OCI-M1 (cell line): Measurements from ENCODE around the gene LGR6.
"Not testable (repeated sequence)": the region's sequence is repeated elsewhere in the genome, so short reads cannot be mapped to it uniquely, and the experiment has no call there.

Experiments used
- DNase-seq: peaks from one replicate; lab custom pipeline; 2025; lab: John Stamatoyannopoulos, UW

LGR6 gene

DNA sequence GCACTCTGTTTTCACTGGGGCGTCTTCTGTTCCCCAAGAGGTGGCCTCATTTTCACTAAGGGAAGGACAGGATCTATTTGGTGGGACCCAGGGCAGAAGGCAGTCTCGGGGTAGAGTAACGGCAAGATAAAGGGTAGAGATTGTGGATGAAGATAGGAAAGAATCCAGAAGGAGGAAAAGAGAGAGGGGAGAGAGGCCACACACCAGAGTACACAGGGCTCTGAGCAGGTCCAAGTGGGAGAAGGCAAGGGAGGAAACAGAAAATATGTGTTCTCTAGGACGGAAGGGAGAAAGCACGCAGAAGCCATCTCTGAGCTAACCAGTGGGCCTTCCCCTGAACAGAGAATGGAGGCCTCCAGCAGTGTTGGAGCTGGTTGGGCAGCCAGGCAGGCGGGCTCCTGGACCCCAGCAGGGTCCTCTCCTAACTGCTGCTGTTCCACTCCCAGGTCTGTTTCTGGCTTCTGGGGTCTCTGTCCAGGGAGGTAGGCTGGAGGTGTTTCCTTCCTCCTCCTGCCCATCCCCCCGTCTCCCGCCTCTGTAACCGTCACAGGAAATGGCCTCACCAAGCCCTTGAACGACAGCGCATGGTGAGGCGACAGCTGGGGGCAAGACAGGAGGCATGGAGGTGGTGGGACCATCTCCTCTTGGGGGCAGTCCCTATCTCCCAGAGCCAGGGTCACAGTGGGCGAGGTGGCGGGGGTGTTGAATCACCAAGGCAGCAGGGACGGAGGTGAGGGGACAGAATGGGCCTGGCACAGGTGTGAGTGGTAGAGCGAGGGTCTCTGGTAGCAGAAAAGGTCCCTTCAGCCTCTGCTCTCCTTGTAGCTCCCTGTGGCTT is 33.8 kb upstream of the LGR6 start:
- peak; percentile 89 for DNase-seq

DNA sequence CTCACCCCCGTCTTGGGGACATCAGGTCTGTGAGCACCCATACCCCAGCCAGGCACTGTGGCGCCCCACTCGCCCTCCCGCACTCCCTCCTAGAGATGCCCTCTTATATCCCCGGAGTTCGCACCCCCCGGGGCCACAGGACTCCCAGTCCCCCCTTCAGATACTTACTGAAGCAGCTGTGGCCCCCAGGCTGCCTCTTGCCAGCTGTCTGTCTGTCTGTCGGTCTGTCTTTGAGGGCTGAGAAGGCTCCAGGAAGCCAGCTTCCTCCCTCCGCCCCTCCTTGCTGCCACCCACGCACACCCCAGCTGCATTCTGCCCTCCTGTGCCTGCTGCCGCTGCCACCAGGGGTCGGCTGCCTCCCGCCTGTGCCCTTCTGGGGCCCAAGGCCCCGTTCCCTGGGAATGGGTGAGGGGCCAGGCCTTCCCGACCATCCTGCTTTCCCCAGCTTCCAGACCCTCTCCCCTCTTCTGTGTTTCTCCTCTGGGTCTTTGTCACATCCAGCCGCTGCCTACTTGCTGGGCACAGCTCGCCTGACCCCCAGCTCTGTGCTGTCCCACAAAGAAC is 33.1 kb upstream of the LGR6 start, which contains the start of gene PTPN7:
PTPN7 (minus strand) TSS at position 226 of the 564 bp plus-strand sequence. CDS start 1,200 bp downstream, outside the sequence.
- DNase-seq, result peak; percentile 82

DNA sequence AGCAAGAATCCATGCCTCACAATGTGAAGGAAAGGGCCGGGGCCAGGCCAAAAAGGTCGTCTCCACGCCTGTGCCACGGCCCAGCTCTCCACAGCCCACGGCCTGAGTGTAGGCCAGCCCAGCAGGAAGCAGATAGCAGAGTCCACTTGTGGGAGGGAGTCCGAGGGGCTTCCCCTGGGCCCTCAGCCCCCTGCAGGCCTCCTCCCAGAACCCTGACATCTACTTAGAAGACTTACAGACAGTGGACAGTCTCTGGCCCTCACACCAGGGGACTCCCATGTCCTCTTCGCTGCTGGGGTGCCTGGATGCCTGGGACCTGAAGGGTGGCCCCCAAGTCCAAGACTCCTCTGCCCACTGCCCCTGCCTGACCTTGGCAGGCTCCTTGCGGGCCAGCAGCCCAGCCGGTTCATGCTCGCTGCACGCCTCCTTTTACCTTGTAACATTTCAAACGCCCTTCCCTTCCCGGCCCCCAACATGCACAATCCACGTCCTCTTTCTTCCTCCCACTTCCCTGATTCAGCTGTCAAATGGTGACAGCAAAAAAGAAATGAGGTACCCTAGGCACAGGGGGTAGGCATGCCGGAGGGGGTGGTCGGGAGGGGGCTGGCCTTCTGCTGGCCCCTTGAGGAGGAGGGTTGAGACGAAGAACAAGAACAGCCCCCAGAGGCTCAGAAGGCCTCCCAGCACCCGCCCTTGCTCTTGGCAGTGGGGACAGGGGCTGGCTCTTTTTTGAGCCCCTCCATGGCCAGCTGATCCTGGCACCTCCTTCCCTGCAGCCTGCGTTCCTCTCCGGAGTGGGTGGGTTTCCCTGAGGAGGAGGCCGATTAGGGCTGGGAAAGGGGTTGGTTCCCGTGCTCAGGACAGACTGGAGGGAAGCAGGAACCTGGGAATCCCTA is 32.2 kb upstream of the LGR6 start:
- peak; percentile 71 for DNase-seq

DNA sequence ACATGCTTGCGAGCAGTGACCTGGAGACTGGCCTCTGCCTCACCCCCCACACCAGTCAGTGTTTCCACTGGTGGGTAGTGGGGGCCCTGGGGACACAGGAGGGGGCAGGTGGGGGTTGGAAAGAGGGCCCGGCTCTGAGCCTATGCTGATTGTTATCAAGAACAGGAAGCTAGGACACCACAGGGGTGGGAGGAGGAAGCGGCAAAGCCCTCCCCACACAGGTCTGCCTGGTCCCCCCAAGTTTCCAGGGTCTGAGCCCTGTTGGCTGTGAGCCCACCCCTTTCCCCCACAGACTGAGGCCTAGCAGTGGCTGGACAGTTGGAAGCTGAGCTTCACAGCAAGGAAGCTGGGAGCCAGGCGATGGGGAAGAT is 31.6 kb upstream of the LGR6 start:
- peak; percentile 68 for DNase-seq

DNA sequence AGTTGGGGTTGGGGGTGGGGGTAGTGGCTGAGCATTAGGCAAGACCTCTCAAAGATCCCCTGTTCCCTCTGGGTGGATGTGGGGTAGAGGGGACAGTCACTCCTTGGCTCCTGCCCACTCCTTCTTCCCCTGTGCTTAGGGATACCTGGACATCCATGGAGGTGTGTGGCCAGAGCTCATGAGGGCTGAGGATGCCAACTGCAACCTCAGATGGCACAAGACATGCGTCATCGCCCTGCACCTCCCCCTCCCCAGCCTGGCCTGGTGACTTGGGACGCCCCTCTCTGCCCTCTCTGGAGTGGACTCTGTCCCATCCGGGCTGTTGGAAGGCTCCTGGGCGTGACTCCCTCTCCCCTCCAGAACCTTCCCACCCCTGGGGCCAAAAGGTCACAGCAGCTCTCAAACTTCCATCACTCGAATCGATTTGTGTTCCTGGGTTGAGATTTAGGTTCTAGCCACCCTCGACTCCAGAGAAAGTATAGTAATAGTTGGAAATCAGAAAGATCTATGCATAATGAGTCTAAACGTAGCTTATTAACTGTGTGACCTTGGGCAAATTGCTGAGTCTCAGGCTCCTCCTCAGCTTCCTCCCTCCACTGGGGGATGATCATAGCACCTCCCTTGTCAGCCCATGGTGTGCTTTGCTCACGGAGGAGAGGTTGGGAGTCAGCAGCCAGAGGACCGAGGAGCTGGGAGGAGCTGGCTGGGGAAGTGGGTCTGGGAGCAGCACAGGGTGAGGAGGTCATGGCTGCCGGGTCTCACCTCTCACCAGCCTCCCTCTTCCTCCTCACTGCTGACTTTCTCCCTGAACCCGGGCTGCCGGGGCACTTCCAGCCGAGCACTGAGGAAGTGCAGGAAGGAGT is 30.9 kb upstream of the LGR6 start:
- peak; percentile 66 for DNase-seq

DNA sequence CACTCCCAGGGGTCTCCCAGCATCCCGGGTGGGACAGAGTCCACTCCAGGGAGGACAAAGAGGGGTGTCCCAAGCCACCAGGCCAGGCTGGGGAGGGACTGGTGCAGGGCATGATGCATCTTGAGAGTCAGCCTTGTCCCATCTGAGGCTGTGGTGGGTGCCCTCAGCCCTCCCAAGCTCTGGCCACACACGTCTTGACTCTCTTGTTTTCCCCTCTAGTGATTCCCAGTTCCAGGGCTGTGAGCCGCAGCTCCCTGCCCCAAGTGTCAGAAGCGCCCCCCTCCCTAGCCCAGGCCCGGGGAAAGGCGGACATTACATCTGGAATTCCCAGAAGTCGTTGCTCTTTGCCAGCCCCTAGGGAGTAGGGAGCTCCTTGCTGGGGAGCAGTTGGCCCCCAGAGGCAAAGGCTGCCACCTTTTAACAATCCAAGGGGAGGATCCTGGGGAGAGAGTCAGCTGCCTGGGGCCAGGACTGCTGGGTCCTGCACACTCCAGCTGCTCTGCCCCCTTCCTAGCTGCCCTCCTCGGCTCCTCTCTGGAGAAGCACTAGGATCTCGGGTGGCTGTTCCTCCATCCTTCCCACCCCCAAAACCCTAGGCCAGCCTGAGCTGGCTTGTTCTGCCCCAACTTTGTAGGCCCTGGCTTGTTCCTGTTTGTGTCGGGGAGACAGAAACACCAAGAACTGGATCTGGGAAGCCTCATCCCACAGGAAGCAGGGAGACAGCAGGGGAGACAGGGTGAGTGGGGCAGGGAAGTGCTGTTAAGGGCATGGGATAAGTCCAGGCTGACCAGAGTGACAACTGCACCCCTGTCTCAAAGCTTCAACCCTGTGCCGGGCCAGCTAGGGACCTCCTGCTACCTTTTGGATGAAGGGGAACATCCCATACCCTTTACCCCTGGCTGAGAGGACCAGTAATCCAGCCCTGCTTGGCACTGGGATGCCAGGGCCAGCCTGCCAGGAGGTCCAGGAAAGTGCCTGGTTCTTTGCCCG is 30.0 kb upstream of the LGR6 start:
- no peak for DNase-seq

DNA sequence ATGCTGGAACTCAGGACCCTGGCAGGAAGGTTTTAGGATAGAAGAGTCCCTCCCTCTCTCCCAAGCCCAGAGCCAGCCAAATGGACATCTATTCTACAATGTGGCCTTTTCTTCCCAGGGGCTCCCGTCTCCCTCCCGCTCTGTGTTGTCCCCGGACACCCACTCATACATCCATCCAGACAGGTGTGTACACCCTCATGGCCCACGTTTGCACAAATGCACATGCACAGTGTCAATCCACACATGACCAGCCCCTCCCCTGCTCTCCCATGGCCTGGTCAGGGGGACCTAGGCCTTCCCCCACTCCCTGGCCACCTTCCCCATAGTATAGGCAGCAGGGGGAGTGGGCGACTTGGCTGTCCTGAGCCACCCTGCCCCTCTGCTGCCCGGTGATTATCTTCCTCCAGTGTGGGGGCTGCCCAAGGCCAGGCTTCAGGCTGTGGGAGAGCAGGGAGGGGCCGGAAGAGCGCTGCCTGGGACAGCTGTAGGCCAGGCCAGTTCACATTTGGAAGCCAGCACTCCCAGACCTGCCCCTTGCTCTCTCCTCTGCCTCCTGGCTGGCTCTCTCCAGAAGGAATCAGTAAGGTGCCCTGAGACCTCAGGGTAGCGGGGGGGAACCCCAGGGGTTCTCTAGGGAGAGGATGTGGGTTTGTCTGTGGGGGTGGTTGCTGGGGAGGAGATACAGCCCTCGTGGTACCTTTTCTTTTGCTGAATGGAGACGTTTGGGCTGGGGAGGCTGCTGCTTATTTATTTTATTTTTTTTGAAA is 29.1 kb upstream of the LGR6 start:
- peak; percentile 62 for DNase-seq

DNA sequence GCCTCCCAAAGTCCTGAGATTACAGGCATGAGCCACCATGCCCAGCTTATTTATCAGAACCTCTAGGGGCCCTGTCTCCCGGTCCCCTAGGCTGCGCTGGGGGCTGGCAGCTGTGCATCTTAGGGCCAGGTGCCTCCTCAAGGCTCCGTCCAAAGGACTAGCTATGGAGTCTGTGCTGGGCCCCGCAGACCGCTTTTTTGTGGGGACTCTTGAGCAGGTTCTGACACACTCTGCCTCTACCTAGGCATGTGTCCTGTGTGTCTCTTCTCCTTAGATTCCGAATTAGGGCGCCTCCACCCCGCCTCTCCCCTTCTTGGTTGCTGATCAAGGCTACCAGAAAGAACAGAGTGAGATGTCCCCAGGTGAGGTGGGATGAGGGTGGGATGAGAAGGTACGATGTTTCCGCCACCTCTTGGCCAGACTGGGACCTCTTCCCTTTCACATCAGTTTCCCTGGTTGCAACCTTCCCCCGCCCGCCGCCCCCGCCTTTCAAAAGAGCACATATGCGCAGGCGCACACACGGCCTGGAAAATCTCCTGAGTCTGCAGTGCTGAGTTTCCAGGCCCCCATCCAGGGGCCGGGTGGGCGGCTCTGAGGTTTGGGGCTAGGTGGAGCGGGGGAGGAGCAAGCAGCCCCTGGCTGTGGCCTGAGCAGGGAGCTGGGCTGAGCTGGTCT is 28.2 kb upstream of the LGR6 start:
- no peak for DNase-seq

DNA sequence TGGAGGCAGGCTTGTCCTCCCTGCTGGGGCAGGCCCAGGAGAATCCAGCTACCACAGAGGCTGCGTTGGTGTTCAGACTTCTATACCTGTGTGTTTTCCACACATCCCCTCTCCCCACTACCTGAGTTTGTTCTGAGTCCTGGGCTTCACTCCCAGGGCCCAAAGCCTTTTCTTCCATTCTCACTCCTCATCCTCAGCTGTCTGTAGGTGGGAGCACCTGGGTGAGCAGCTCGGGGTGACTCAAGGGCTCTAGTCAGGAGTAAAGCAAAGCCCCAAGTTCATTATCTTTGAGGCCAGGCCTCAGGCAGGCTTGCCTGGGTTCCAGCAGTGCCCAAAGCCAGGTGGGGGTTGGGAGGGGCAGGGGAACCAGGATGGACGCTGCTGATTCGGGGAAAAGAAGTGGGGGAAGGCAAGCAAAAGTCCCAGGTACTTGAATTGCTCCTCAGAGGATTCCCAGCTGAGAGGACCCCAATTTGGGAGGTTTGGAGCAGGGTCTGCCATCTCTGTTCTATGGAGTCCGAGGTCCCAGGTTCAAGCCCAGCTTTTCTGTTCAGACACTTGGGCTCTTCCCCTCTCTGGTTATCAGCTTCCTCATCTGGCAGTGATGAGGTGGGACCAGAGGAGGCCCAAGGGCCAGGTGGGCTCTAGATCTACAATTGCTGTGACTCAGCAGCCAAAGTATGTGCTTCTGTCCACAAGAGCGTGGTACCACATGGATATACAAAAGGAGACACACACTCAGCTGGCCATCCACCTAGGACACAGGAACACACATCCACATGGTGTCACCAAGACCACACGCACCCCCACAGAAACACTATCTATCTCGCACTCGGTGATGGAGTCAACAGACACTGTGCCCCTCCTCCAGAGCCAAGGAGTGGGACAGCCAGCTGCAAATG is 27.4 kb upstream of the LGR6 start:
- no peak for DNase-seq

DNA sequence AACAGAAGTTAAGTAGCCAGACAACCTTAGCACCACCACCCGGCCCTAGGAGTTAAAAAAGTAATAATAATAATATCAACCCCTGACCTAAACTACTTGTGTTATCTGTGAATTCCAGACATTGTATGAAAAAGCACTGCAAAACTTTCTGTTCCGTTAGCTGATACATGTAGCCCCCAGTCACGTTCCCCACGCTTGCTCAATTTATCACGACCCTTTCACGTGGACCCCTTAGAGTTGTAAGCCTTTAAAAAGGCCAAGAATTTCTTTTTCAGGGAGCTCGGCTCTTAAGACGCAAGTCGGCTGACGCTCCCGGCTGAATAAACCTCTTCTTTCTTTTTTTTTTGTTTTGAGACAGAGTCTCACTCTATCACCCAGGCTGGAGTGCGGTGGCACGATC is 26.5 kb upstream of the LGR6 start:
- not testable (repeated sequence) for DNase-seq

DNA sequence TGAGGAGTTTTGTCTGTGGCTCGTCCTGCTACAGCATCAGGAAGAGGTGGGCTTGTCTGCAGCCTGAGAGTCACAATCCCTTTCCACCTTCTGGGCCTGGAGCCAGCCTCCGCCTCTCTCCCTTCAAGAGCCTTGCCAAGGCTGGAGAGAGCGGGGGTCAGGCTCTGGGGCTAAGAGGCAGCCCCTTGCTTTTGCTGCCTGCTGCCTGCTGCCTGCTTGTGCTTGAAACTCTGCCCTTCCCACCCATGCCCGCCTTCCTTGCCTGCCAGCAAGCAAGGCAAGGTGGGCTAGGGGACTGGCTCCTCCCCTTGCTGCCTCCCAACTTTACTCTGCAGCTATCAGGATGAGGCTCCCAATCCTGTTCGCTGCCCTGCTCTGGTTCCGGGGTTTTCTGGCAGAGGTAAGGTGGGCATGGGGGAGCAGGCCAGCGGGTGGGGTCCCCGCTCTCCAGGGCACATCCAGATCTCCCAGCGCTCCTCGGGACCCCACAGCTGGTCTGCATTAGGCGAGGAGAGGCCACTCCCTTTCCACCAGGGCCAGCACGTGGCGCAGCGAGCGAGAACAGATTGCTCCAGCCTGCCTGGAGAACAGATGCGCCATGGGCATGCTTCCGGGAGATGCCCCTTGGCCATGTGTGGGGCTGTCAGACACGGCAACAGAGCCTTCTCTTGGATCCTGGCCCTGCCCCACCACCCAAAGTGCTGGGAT is 25.7 kb upstream of the LGR6 start:
- DNase-seq, result no peak

DNA sequence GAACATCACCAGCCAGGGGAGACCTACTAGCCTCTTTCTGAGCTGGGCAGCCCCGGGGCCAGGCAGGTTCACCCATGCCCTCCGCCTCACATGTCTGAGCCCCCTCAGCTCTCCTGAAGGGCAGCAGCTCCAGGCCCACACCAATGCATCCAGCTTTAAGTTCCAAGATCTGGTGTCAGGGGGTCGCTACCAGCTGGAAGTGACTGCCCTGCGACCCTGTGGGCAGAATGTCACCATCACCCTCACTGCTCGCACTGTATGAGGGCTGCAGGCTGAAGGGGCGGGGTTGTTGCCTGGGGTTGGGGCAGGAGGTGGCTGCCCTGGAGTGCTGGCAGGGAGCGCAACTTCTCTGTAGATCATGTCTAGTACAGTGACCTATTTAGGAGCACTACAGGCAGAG is 24.7 kb upstream of the LGR6 start:
- no peak for DNase-seq

DNA sequence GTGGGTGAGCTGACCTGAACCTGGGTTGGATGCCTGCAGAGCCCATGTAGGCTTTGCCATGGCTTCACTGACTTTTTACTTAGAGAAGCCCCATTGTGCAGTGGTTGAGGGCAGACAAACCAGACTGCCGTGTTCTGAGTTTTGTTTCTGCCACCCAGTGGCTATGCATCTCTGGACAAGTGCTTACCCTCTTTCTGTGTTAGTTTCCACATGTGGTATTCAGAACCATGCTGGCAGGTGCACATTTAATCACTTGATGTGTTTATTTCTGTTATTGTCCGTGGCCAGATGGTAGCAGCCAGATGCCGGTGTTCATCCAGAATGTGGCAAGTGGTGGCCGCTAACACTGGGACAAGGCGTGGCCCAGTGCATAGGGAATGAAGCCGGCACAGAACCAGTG is 22.9 kb upstream of the LGR6 start:
- no peak for DNase-seq

DNA sequence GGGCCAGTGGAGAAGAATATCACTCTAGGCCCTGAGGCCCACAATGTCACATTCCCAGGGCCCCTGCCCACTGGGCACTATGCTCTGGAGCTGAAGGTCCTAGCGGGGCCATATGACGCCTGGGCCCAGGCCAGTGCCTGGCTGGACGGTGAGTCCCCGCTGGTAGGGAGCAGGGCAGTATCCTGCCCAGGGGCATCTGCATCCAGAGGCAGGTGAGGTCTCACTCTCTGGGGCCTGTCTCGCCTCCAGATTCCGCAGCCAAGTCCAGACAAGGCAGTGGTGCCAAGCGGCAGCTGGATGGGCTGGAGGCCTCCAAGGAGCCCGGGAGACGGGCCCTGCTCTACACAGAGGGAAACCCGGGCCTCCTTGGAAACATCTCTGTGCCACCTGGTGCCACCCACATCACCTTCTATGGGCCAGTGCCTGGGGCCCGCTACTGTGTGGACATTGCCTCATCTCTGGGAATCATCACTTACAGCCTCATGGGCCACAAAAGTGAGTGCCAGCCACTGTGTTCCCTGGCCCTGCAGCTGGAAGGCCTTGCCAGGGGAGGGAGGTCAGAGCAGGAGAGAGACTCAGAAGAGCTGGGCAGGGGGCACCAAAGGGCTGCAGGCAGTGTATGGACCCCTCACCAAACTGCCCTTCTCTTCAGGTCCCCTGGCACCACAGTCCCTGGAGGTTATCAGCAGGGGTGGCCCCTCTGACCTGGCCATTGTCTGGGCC is 22.1 kb upstream of the LGR6 start:
- DNase-seq, result no peak

DNA sequence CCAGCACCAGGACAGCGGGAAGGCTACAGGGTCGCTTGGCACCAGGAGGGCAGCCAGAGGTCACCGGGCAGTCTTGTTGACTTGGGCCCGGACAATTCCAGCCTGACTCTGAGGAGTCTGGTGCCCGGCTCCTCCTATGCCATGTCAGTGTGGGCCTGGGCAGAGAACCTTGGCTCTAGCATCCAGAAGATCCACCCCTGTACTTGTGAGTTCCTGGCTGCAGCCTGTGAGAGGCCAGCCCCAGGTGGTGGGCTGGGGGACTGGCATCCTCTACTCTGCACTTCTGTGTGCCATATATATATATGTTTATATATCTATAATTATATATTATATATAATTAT is 21.6 kb upstream of the LGR6 start:
- no peak for DNase-seq

DNA sequence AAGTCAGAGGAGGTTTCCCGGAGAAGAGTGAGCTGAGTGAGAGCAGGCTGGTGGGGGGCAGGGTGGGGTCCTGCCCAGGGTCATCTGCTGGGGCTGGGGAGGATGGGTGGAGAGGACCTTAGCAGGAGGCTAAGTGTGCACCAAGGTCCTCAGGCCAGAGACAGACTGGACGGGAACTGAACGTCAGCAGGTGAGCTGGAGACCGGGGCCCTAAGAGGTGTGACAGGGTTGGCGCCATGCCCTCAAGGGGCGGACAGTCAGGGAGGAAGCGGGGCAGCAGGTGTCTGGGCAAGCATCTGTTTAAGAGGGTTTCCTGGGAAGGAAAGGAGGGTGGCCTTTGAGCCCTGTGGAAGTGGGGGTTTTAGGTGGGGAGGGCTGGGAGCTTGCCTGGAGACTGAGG is 19.6 kb upstream of the LGR6 start:
- DNase-seq, result no peak
